Stimulated activated naive CD8-positive, alpha-beta T cell treated with anti-CD3 and anti-CD28 coated beads, Interleukin-15, Interleukin-2, amounts not matched to agents 100 ng/mL and 50 ng/mL, for 24 hours (primary cell): Measurements from ENCODE around the gene MYH10.

Source experiments
- H3K27ac Mint-ChIP-seq: one replicate; pipeline ENCODE4 v1.8.0; 2021; ENCODE audit warnings: mild to moderate bottlenecking, mixed read lengths
- H3K27me3 Mint-ChIP-seq: one replicate; pipeline ENCODE4 v1.8.0; 2021; ENCODE audit warnings: mixed read lengths
- H3K36me3 Mint-ChIP-seq: one replicate; pipeline ENCODE4 v1.8.0; 2021; ENCODE audit warnings: low read depth, mixed read lengths
- H3K4me1 Mint-ChIP-seq: one replicate; pipeline ENCODE4 v1.8.0; 2021; ENCODE audit warnings: low read depth, mixed read lengths
- H3K4me3 Mint-ChIP-seq: one replicate; pipeline ENCODE4 v1.8.0; 2021; ENCODE audit warnings: mild to moderate bottlenecking, mixed read lengths
- H3K9me3 Mint-ChIP-seq: one replicate; pipeline ENCODE4 v1.8.0; 2021; ENCODE audit warnings: mixed read lengths

The MYH10 gene

DNA sequence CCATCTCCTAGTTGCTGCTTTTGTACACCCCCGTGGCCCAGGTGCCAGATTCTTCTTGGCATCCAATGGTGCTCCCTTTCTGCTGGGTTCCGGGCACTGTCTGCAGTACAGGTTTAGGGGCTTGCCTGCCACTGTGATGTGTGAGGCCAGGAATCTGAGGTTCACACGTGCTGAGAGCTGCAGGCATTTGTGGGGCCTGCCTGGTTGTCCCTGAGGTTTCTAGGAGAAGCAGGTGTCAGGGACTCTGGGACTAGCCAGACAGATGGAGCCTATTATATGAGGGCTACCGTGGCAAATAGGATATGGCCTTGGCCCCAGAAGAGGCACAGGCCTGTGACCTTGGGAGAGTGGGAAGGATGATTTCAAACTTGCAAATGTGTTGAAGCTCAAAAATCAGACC lies 165.6 kb downstream of the MYH10 start:
- H3K4me3 Mint-ChIP-seq = no peak overlapping the region
- no peaks in the 10 kb centered on the region for H3K9me3 Mint-ChIP-seq
- peaks cover 53% of the 10 kb centered on the region for H3K36me3 Mint-ChIP-seq
- H3K4me1 Mint-ChIP-seq = no peaks in the 10 kb centered on the region
- no peak overlapping the region for H3K27ac Mint-ChIP-seq
- H3K27me3 Mint-ChIP-seq = no peaks in the 10 kb centered on the region

DNA sequence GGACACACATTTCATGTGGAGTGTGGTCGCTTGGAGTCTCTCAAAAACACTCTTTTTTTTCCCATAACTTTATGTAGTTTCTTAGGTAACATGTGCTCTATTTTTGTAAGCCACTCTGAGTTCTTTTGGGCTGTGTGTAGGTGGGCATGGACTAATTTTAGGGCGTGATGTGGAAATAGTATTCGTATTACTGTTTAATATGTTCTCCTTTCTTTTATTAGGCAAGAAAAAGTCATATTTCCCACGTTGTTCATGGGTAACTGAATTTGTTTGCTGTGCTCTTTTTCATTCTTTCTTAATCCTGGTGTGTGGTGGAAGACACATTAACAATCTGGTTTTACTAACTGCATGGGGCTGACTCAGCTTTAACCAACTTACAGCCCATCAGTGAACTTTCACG lies 167.4 kb downstream of the MYH10 start:
- H3K27me3 Mint-ChIP-seq = no peaks in the 10 kb centered on the region
- no peak overlapping the region for H3K27ac Mint-ChIP-seq
- H3K4me3 Mint-ChIP-seq = no peak overlapping the region
- H3K9me3 Mint-ChIP-seq = no peaks in the 10 kb centered on the region
- H3K36me3 Mint-ChIP-seq = peaks cover 62% of the 10 kb centered on the region
- peaks cover 3% of the 10 kb centered on the region for H3K4me1 Mint-ChIP-seq

DNA sequence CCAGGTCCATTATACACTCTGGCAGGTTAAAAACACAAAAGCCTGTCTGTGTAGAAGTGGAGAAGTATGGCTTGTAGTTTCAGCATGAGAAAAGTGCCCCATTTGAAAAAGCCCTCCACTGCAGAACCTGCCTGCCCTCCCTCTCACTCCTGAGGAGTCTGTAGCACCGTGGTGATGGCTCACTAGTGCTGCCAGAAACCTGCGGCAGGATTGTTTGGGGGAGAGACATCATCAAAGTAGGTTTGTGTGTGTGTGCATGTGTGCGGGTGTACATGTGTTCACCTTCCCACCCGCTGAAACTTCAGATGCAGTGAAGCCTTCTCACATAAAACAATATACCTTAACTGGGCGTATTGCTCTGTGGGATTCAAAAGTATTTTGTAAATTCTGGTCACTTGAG lies 168.0 kb downstream of the MYH10 start:
- Mint-ChIP-seq H3K4me3 (no peak overlapping the region), H3K27ac (no peak overlapping the region), H3K9me3 (no peaks in the 10 kb centered on the region), H3K36me3 (peaks cover 62% of the 10 kb centered on the region), H3K27me3 (no peaks in the 10 kb centered on the region), H3K4me1 (peaks cover 6% of the 10 kb centered on the region)

DNA sequence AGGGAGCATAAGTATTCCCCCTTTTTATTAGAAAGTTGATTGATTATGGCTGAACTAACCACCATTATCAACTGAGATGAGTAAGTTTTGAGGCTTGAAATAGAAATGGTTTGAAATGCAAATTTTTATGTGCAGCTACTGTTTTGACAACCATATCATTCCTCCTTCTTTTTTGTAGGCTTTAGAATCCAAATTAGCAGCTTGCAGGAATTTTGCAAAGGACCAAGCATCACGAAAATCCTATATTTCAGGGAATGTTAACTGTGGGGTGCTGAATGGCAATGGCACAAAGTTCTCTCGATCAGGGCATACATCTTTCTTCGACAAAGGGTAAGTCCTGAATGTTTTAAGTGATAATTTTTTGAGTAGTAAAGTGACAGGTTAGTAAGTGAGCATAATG lies 170.7 kb downstream of the MYH10 start:
- peaks cover 72% of the 10 kb centered on the region for H3K36me3 Mint-ChIP-seq
- no peaks in the 10 kb centered on the region for H3K27me3 Mint-ChIP-seq
- peaks cover 6% of the 10 kb centered on the region for H3K4me1 Mint-ChIP-seq
- no peaks in the 10 kb centered on the region for H3K9me3 Mint-ChIP-seq
- H3K27ac Mint-ChIP-seq = no peak overlapping the region
- no peak overlapping the region for H3K4me3 Mint-ChIP-seq

DNA sequence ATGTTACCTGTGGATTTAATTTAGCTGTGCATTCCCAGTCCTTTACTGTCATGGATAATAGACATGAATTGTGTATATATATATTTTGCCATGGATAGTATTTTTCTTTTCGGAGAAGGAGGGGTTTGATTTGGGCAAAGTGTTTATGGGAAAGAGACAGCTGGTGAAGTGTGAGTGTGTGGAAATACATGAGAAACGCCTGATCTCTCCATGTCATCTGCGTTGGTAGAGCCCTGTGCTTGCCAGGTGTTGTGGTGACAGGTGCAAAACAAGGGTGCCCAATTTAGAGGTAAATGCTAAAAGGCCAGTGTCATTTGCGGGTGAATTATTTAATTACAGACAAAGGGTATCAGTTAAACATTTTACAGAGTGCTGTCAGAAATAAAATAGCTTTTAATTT lies 171.4 kb downstream of the MYH10 start:
- no peaks in the 10 kb centered on the region for H3K9me3 Mint-ChIP-seq
- H3K27me3 Mint-ChIP-seq = no peaks in the 10 kb centered on the region
- no peak overlapping the region for H3K27ac Mint-ChIP-seq
- no peak overlapping the region for H3K4me3 Mint-ChIP-seq
- H3K4me1 Mint-ChIP-seq = peaks cover 6% of the 10 kb centered on the region
- peaks cover 73% of the 10 kb centered on the region for H3K36me3 Mint-ChIP-seq

DNA sequence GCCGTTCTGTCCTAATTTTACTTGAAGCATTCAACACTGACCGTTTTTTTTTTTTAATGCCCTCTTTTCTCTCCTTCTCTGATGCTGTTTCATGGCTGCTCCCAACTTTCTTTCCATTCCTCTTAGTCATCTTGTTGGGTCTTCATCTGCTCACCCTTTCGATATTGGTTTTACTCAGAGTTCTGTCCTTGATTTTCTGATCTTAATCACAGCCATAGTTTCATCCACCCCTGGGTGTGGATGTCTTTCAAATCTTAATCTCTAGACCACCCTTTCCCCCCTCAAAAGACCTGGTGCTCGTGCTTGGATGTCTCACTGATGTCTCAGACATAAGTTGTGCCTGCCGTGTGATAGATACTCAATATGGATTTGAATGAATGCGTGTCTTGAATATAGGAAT lies 172.4 kb downstream of the MYH10 start:
- Mint-ChIP-seq H3K36me3 (peaks cover 68% of the 10 kb centered on the region), H3K27me3 (no peaks in the 10 kb centered on the region), H3K4me3 (no peak overlapping the region), H3K4me1 (peaks cover 6% of the 10 kb centered on the region), H3K27ac (peak overlapping the region; percentile 46), H3K9me3 (no peaks in the 10 kb centered on the region)

DNA sequence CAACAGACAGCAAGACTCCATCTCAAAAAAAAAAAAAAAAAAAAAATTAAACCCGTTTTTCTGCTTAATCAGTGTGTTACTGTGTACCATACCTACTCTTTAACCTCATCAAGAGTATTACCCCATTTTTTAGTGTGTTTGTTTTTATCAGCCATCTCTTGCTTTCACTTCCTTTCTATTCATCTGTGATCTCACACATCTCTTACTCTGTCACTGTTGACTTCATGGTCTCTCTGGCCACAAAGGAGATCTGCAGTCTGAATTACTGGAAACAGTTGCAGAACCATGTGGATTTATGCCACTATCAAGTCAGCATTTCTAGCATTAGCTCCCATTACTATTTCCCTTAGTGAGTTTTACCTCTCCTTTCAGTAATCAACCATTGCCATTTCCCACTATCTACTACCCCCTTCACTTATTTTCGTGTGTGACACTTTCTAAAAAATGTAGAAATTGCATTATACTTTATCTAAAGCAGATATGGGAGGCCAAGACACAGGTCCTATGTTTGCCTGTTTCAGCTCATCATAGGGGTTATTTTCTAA lies 174.8 kb downstream of the MYH10 start:
- Mint-ChIP-seq H3K9me3 (no peaks in the 10 kb centered on the region), H3K27me3 (no peaks in the 10 kb centered on the region), H3K27ac (no peak overlapping the region), H3K4me1 (peaks cover 6% of the 10 kb centered on the region), H3K36me3 (peaks cover 72% of the 10 kb centered on the region), H3K4me3 (no peak overlapping the region)

DNA sequence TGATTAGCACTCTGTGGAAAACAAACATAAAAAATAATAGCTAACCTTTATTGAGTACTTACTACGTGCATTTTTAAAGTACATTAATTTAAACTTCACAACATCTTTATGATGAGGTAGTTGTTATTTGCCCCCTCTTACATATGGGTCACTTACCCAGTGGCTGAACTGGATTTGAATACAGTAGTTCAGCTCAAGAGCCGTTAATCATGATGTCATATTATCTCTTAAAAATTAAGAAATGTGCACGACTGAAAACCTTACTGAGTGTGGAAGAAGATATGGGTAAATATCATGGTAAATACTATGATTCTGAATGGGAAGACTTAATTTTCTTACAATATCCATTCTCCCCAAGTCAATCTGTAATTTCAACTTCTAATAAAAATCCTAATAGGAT lies 177.2 kb downstream of the MYH10 start:
- H3K4me3 Mint-ChIP-seq = no peak overlapping the region
- H3K27me3 Mint-ChIP-seq = no peaks in the 10 kb centered on the region
- H3K9me3 Mint-ChIP-seq = no peaks in the 10 kb centered on the region
- peaks cover 78% of the 10 kb centered on the region for H3K36me3 Mint-ChIP-seq
- H3K4me1 Mint-ChIP-seq = peaks cover 10% of the 10 kb centered on the region
- H3K27ac Mint-ChIP-seq = no peak overlapping the region

DNA sequence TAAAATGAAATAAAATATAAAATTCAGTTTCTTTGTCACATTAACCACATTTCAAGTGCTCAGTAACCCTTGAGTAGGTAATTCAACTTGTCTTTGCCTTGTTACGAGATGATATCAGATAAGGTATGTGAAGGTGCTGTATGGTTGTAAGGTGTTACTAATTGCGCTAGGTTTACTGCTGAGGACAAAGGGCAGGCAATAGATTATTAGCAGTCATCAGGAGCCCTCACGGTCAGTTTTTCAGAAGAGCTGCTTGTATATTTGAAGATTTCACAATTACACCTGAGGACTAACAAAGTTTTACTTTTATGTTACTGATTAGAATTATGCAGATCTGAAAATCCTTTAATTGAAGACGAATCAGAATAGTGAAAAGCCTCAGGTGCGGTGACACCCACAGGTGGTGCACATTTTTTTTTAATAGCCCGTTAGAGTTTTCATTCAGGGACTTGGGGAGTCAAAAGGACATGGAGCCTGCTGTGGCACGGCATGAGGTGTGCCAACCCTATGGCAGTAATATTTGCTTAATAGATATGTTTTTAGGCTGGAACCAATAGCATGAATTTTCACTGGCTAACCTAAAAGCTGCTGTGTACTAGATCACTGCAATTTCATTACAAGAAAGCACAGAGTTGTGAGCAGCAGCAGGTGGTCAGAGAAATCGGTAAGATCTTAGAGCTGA lies 178.5 kb downstream of the MYH10 start:
- no peak overlapping the region for H3K4me3 Mint-ChIP-seq
- peaks cover 5% of the 10 kb centered on the region for H3K4me1 Mint-ChIP-seq
- no peaks in the 10 kb centered on the region for H3K9me3 Mint-ChIP-seq
- H3K36me3 Mint-ChIP-seq = peaks cover 75% of the 10 kb centered on the region
- no peak overlapping the region for H3K27ac Mint-ChIP-seq
- H3K27me3 Mint-ChIP-seq = no peaks in the 10 kb centered on the region

DNA sequence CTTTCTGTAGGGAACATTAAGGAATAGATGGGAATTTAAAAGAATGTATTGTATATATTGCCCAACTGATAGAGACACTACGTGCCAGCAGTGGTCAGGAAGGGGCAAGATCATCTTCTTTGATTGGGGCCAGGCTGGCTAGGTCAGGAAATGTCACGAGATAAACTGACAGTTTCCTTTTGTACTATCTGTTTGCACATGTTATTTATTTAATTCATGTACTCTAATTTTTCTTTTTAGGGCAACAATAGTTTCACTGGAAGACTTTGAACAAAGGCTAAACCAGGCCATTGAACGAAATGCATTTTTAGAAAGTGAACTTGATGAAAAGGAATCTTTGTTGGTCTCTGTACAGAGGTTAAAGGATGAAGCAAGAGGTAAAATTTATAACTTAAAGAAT lies 182.2 kb downstream of the MYH10 start:
- H3K27ac Mint-ChIP-seq = no peak overlapping the region
- H3K36me3 Mint-ChIP-seq = peaks cover 83% of the 10 kb centered on the region
- H3K9me3 Mint-ChIP-seq = no peaks in the 10 kb centered on the region
- no peaks in the 10 kb centered on the region for H3K27me3 Mint-ChIP-seq
- no peak overlapping the region for H3K4me3 Mint-ChIP-seq
- H3K4me1 Mint-ChIP-seq = peaks cover 12% of the 10 kb centered on the region

DNA sequence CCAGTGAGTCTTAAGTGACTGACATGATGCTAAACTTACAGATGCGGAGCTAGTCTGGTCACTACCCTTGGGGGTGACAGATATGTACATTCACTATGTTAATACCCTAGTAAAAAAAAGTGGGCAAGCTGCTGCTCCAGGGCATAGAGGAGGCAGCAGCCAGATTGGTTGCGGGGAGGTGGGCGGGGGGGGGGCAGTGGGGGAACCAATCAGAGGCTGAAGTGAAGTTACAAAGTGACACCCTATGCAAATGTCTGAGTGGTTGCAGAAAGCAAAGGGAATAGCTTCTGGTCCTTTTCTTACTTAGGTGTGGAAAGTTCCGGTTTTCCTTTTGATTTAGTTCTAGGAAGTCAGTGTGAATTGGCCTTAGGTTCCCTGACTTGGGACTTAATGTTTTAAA lies 182.7 kb downstream of the MYH10 start:
- H3K4me1 Mint-ChIP-seq = peaks cover 17% of the 10 kb centered on the region
- H3K27ac Mint-ChIP-seq = no peak overlapping the region
- peaks cover 88% of the 10 kb centered on the region for H3K36me3 Mint-ChIP-seq

DNA sequence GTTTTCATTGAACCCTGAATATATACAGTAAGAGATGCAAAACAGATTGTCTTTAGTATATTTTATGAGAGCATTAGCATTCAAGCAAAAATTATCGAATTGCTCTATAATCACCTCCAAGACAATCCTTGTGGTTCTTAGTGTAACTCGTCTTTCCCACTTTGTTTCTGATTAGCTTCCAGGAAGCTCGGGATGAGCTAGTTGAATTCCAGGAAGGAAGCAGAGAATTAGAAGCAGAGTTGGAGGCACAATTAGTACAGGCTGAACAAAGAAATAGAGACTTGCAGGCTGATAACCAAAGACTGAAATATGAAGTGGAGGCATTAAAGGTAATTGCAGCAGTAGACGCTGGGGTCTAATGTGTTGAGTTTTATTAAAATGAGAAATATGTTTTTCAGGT lies 185.0 kb downstream of the MYH10 start:
- H3K36me3 Mint-ChIP-seq = peaks cover 76% of the 10 kb centered on the region

More for the DNA sequence above, 182.7 kb downstream of the MYH10 start:
- no peak overlapping the region for H3K4me3 Mint-ChIP-seq
- H3K9me3 Mint-ChIP-seq = no peaks in the 10 kb centered on the region
- no peaks in the 10 kb centered on the region for H3K27me3 Mint-ChIP-seq

DNA sequence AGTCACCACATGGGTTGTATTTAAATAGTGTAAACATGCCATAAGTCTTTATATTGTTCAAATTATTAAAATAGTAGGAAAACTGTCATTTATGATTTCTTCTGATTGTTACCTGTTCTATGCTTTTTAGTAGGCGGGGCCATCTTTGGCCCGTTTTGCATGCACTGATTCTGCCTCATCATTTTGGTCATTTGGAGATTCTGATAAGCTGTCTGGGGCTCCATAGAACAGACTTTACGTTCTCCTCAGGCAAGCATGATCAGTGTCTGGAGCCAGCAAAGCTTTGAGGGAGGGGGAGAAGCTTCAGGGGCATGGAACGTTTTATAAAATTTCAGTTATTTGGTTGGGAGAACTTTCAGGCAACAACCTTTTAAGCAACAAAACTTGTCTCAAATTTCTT lies 186.0 kb downstream of the MYH10 start:
- Mint-ChIP-seq H3K27me3 (no peaks in the 10 kb centered on the region), H3K4me3 (no peak overlapping the region), H3K27ac (no peak overlapping the region)

More for the DNA sequence above, 185.0 kb downstream of the MYH10 start:
- Mint-ChIP-seq H3K4me3 (no peak overlapping the region), H3K4me1 (peaks cover 36% of the 10 kb centered on the region), H3K27ac (no peak overlapping the region), H3K27me3 (no peaks in the 10 kb centered on the region), H3K9me3 (no peaks in the 10 kb centered on the region)

DNA sequence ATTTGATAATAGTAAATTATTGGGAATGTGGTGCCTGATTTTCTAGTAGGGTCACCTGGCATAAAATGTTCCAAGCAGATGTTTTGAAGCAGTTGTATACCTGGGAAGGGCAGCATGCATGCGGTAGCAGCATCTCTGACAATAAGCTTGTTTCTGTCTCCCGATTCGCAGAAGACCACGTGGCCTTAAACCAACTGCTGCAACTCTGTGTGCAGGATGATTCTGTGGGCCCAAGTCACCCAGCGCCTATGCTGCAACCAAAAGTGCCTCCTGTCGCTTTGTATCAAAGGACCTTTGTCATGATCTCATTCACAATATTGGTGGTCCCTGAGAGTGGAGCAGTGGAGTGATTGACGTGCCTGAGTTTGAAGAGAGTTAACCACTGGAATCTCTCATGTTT lies 186.8 kb downstream of the MYH10 start:
- H3K27me3 Mint-ChIP-seq = no peaks in the 10 kb centered on the region

More for the DNA sequence above, 186.0 kb downstream of the MYH10 start:
- Mint-ChIP-seq H3K4me1 (peaks cover 45% of the 10 kb centered on the region), H3K9me3 (no peaks in the 10 kb centered on the region), H3K36me3 (peaks cover 76% of the 10 kb centered on the region)

DNA sequence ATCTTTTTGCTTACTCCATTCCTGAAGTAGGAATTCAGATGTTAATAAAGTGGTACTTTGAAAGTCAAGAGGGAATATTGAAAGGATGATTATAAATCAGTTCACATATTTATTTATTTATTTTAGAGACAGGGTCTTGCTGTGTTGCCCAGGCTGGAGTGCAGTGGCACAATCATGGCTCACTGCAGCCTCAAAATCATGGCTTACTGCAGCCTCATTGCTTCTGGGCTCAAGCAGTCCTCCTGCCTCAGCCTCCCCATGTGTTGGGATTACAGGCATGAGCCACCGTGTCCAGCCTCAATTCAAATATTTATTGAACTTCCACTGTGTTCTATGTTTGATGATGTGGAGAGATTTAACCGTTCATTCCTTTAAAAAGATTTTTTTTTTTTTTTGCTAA lies 188.2 kb downstream of the MYH10 start:
- H3K36me3 Mint-ChIP-seq = peaks cover 64% of the 10 kb centered on the region
- H3K27ac Mint-ChIP-seq = peak overlapping the region; percentile 54
- no peaks in the 10 kb centered on the region for H3K9me3 Mint-ChIP-seq
- no peaks in the 10 kb centered on the region for H3K27me3 Mint-ChIP-seq
- H3K4me3 Mint-ChIP-seq = no peak overlapping the region
- peaks cover 60% of the 10 kb centered on the region for H3K4me1 Mint-ChIP-seq

More for the DNA sequence above, 186.8 kb downstream of the MYH10 start:
- peaks cover 45% of the 10 kb centered on the region for H3K4me1 Mint-ChIP-seq
- H3K36me3 Mint-ChIP-seq = peaks cover 73% of the 10 kb centered on the region
- H3K27ac Mint-ChIP-seq = peak overlapping the region; percentile 71
- H3K9me3 Mint-ChIP-seq = no peaks in the 10 kb centered on the region
- no peak overlapping the region for H3K4me3 Mint-ChIP-seq

DNA sequence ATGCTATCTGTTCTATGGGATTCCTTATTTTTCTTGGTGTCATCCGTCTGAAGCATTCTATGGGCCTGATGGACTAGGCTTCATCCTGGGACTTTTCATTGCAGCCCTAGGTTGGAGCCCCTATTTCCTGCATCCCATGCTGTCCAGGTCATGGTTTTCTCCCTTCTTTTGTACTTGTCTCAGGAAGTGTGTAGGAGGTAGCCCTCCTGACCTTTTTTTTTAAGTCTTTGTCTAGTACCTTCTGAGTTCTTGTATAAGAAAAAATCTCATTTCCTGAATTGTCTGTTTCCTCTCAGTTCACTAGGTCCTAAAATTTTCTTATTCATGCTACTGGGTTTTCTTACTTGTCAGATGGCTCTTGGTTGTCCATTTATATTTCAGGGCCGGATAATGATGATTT lies 188.8 kb downstream of the MYH10 start:
- peaks cover 66% of the 10 kb centered on the region for H3K4me1 Mint-ChIP-seq
- peak overlapping the region; percentile 54 for H3K27ac Mint-ChIP-seq
- H3K4me3 Mint-ChIP-seq = peak overlapping the region; percentile 6
- peaks cover 58% of the 10 kb centered on the region for H3K36me3 Mint-ChIP-seq
- H3K27me3 Mint-ChIP-seq = no peaks in the 10 kb centered on the region
- no peaks in the 10 kb centered on the region for H3K9me3 Mint-ChIP-seq
